ENCODE results near the gene PDPR.

DNA sequence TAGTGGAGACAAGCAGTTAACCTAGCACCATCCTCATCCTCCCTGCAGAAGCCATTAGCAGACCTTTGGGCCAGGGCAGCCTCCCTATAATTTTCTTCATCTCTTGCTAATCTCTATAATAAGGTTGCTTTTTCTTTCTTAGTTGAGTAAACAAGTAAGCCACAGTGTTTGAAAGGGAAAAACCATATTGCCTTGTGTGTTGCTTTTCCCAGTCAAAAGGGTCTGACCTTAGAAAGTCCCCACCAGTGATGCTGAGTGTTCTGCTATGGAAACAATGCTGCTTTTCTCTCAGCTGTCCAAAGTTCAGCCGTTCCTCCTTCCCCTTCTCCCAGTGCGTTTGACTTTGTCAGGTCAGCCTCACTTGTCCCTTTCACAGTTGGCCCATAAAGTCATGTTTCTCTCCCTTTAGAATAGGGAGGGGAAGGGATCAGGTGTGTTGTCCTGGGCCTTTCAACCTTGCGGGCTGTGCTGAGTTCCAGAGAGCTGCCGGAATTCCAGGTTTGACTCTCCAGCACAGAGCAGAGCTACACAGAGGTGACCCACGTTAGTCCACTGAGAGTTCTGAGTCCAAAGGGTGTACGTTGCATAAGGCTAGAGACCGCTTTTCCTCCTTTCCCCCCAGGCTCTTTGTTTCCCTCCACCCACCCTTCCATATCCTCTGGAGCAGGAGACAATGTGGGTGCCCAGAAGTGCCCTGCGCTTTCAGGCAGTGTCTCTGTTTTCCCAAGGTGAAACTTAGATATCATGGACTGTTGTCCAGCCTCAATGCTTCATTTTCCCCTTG, 43.5 kb downstream of the PDPR start:
- TF ChIP-seq, protein P1, sequence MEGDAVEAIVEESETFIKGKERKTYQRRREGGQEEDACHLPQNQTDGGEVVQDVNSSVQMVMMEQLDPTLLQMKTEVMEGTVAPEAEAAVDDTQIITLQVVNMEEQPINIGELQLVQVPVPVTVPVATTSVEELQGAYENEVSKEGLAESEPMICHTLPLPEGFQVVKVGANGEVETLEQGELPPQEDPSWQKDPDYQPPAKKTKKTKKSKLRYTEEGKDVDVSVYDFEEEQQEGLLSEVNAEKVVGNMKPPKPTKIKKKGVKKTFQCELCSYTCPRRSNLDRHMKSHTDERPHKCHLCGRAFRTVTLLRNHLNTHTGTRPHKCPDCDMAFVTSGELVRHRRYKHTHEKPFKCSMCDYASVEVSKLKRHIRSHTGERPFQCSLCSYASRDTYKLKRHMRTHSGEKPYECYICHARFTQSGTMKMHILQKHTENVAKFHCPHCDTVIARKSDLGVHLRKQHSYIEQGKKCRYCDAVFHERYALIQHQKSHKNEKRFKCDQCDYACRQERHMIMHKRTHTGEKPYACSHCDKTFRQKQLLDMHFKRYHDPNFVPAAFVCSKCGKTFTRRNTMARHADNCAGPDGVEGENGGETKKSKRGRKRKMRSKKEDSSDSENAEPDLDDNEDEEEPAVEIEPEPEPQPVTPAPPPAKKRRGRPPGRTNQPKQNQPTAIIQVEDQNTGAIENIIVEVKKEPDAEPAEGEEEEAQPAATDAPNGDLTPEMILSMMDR (IDR thresholded peaks at IDR 0.05; ENCODE audit: control extremely low read depth in 1 of 3, insufficient read depth in 1 of 3, low read depth in 1 of 3, low read length in 3 of 3): no peak
- TF ChIP-seq RFX5 (IDR thresholded peaks at IDR 0.05; ENCODE audit: borderline replicate concordance, low read depth, low read length) (no peak), PHF8 (conservative IDR thresholded peaks at IDR 0.05; ENCODE audit: low read depth, low read length) (no peak), YY1 (IDR thresholded peaks at IDR 0.05; ENCODE audit: low read depth, low read length) (no peak), SP1 (IDR thresholded peaks at IDR 0.05; ENCODE audit: low read depth, low read length) (no peak), TBP (IDR thresholded peaks at IDR 0.05; ENCODE audit: low read depth, low read length) (no peak), HDAC6 (IDR thresholded peaks at IDR 0.05; ENCODE audit: low read depth, low read length) (no peak), FOSL1 (IDR thresholded peaks at IDR 0.05; ENCODE audit: insufficient read depth, low read depth, low read length) (no peak), GTF2F1 (IDR thresholded peaks at IDR 0.05; ENCODE audit: borderline replicate concordance, low read depth, low read length) (no peak), ZNF274 (IDR thresholded peaks at IDR 0.05; ENCODE audit: borderline replicate concordance, extremely low read depth, low read length) (no peak)
- TF ChIP-seq, protein P2, sequence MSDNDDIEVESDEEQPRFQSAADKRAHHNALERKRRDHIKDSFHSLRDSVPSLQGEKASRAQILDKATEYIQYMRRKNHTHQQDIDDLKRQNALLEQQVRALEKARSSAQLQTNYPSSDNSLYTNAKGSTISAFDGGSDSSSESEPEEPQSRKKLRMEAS (IDR thresholded peaks at IDR 0.05): no peak
